A549 (cell line): ENCODE results near the gene SPOCK2. TPM values are rescaled to one million over a fixed set of nuclear protein-coding genes. Genes with fewer than 3 reads are reported as not detected.

Experiments
- ATAC-seq, 2 experiments: fragments of 200-7000 bp in 1 of 2; fragments of >200 bp in 1 of 2; cut with Nextera tagmentation in 1 of 2; cut with Tn5 transposase in 1 of 2; 3 replicates each; pipeline versions ENCODE4 v1.8.0 to v1.9.1; 2018 to 2020; ENCODE audit warnings: mild to moderate bottlenecking in 1 of 2, moderate library complexity in 1 of 2
- CTCF ChIA-PET: fragments of 300-600 bp; sonication (Branson Sonifier 250); formaldehyde crosslinking; extraction: SDS; loops from one replicate; lab custom pipeline; 2021; ENCODE audit warnings: antibody characterized with exemption, inconsistent platforms; lab: Yijun Ruan, JAX
- POLR2A ChIA-PET: fragments of 350-600 bp; formaldehyde crosslinking; extraction: SDS; loops from one replicate; lab custom pipeline; 2021; ENCODE audit warnings: antibody characterized with exemption, inconsistent platforms; lab: Yijun Ruan, JAX
- DNase-seq, 2 experiments: peaks; one replicate each; pipeline versions ENCODE4 v3.0.0 to v3.0.0-alpha.2; 2011 to 2016; ENCODE audit warnings: low read depth in 1 of 2, low spot score in 1 of 2
- FAIRE-seq: peaks from 2 replicates; lab custom pipeline; 2011; peaks lifted over from hg19 to GRCh38; lab: Jason Lieb, UNC
- H3K27ac ChIP-seq, 2 experiments: fragments of >200 bp; sonication (Bioruptor Twin); formaldehyde crosslinking; 3 replicates each; pipeline ENCODE4 v1.5.1; 2016 to 2017
- H3K4me1 ChIP-seq: fragments of >200 bp; sonication (Bioruptor Twin); formaldehyde crosslinking; 3 replicates; pipeline ENCODE4 v1.6.1; 2016
- H3K4me2 ChIP-seq: fragments of >200 bp; sonication (Bioruptor Twin); formaldehyde crosslinking; 3 replicates; pipeline ENCODE4 v1.6.1; 2016
- H3K4me3 ChIP-seq: fragments of >200 bp; sonication (Bioruptor Twin); formaldehyde crosslinking; 3 replicates; pipeline ENCODE4 v1.5.1; 2016
- H3K9me3 ChIP-seq: fragments of >200 bp; sonication (Bioruptor Twin); formaldehyde crosslinking; 3 replicates; pipeline ENCODE4 v1.6.1; 2016
- BCL3 ChIP-seq: fragments of >200 bp; sonication (Bioruptor Twin); formaldehyde crosslinking; IDR thresholded peaks from 3 replicates; pipeline ENCODE4 v1.6.1; 2016
- BHLHE40 ChIP-seq: IDR thresholded peaks from 2 replicates; pipeline ENCODE4 v1.6.1; 2012; ENCODE audit warnings: low read depth, low read length, inconsistent platforms
- CEBPB ChIP-seq, 2 experiments: fragments of >200 bp in 1 of 2; sonication (Bioruptor Twin) in 1 of 2; formaldehyde crosslinking in 1 of 2; IDR thresholded peaks; 2 replicates each; pipeline ENCODE4 v1.6.1; 2012 to 2016
- CTCF ChIP-seq: fragments of >200 bp; sonication (Bioruptor Twin); formaldehyde crosslinking; IDR thresholded peaks from 3 replicates; pipeline ENCODE4 v1.5.1; 2016
- EP300 ChIP-seq, 2 experiments: fragments of >200 bp; sonication (Bioruptor Twin); formaldehyde crosslinking; IDR thresholded peaks; 2 replicates in 1 of 2; 3 replicates in 1 of 2; pipeline ENCODE4 v1.6.1; 2016 to 2017
- FOSB ChIP-seq: fragments of 250-450 bp; sonication (Bioruptor Pico); IDR thresholded peaks from 2 replicates; pipeline ENCODE4 v1.5.0; 2020; ENCODE audit warnings: mild to moderate bottlenecking, moderate library complexity
- FOSL2 ChIP-seq, 2 experiments: fragments of 450-650 bp in 1 of 2; fragments of >200 bp in 1 of 2; sonication (Bioruptor Twin) in 1 of 2; formaldehyde crosslinking; IDR thresholded peaks; 2 replicates each; pipeline versions ENCODE4 v1.5.0 to v1.6.1; 2016 to 2020; ENCODE audit warnings: mild to moderate bottlenecking in 1 of 2, moderate library complexity in 1 of 2
- GATA3 ChIP-seq: IDR thresholded peaks from 2 replicates; pipeline ENCODE4 v1.6.1; 2012; ENCODE audit warnings: borderline replicate concordance
- HEYL ChIP-seq: fragments of 250-450 bp; sonication (Bioruptor Pico); IDR thresholded peaks from 2 replicates; pipeline ENCODE4 v1.8.0; 2021; ENCODE audit warnings: mild to moderate bottlenecking, moderate library complexity
- JUN ChIP-seq, 2 experiments: fragments of >200 bp; sonication (Bioruptor Twin); formaldehyde crosslinking; IDR thresholded peaks; 2 replicates in 1 of 2; 3 replicates in 1 of 2; pipeline ENCODE4 v1.6.1; 2016 to 2017
- NFE2L2 ChIP-seq: fragments of 150-350 bp; conservative IDR thresholded peaks from 2 replicates; pipeline ENCODE4 v1.6.1; 2014; ENCODE audit warnings: low read length
- POLR2A ChIP-seq: IDR thresholded peaks from 2 replicates; pipeline ENCODE4 v1.6.1; 2012; ENCODE audit warnings: mild to moderate bottlenecking, low read length
- RCOR1 ChIP-seq: fragments of 150-350 bp; IDR thresholded peaks from 2 replicates; pipeline ENCODE4 v1.6.1; 2014; ENCODE audit warnings: antibody characterized with exemption, low read length, low read depth
- RFX5 ChIP-seq: fragments of 450-650 bp; IDR thresholded peaks from 2 replicates; pipeline ENCODE4 v1.7.1; 2014; ENCODE audit warnings: antibody characterized with exemption, mild to moderate bottlenecking, moderate library complexity
- SMC3 ChIP-seq: fragments of >200 bp; sonication (Bioruptor Twin); formaldehyde crosslinking; IDR thresholded peaks from 3 replicates; pipeline ENCODE4 v1.6.1; 2018; ENCODE audit warnings: inconsistent platforms
- SREBF2 ChIP-seq: fragments of 450-650 bp; IDR thresholded peaks from 2 replicates; pipeline ENCODE4 v1.6.1; 2014; ENCODE audit warnings: mild to moderate bottlenecking, moderate library complexity
- TFCP2L1 ChIP-seq: fragments of 250-450 bp; sonication (Bioruptor Pico); IDR thresholded peaks from 2 replicates; pipeline ENCODE4 v1.5.0; 2021; ENCODE audit warnings: mild to moderate bottlenecking
- ZFP36 ChIP-seq: fragments of 450-650 bp; IDR thresholded peaks from 2 replicates; pipeline ENCODE4 v1.6.1; 2014; ENCODE audit warnings: borderline replicate concordance; ENCODE audit not compliant: partially characterized antibody
- WGBS: methylation state at CpG from one replicate; pipeline ENCODE4 v1.1.6; 2017; ENCODE audit errors: missing lambda C conversion rate; 5-methylcytosine and 5-hydroxymethylcytosine counted together
- polyA plus RNA-seq, 4 experiments: library from polyadenylated mRNA; depleted of rRNA in 3 of 4; stranded (reverse); fragments of >200 nt; fragmentation: RNase III in 1 of 4; extraction: RNeasy Plus Mini Kit Qiagen cat#74134 plus additional on column Dnase treatment in 1 of 4; gene quantifications; 2 replicates in 3 of 4; 3 replicates in 1 of 4; pipeline ENCODE4 v1.2.3, GENCODE V29; 2011 to 2017
- TF ChIP-seq, protein P1 (sequence below): fragments of 200-600 bp; sonication (generic); IDR thresholded peaks from 2 replicates; pipeline ENCODE4 v1.6.1; 2016; ENCODE audit warnings: antibody characterized with exemption, mild to moderate bottlenecking, moderate library complexity
- TF ChIP-seq, protein P2 (sequence below): fragments of 450-650 bp; IDR thresholded peaks from 2 replicates; pipeline ENCODE4 v1.6.1; 2014; ENCODE audit warnings: antibody characterized with exemption
- TF ChIP-seq, protein P3 (sequence below): IDR thresholded peaks from 2 replicates; pipeline ENCODE4 v1.6.1; 2012
- TF ChIP-seq, protein P4 (sequence below): fragments of 150-350 bp; IDR thresholded peaks from 2 replicates; pipeline ENCODE4 v1.6.1; 2014; ENCODE audit warnings: low read depth, mild to moderate bottlenecking, low read length
- TF ChIP-seq, protein P5 (sequence below): IDR thresholded peaks from 2 replicates; pipeline ENCODE4 v1.6.1; 2012; ENCODE audit warnings: low read depth, borderline replicate concordance

Gene SPOCK2
- polyA plus RNA-seq, 2 of the 4 experiments (the other 2 are of a cell fraction), result 0.52 to 0.67 TPM

GRCh38 chr10:72012796-72013195, 75.6 kb downstream of the SPOCK2 start:
- no peak for FAIRE-seq
- ChIA-PET POLR2A (no interaction called here), CTCF (interaction anchor here (0.6 to 2.2 kb wide), 6 partner anchors 35 to 1212 kb away, joined by 3 to 13 read pairs (median 5); no protein-coding TSS in a partner anchor)

DNA sequence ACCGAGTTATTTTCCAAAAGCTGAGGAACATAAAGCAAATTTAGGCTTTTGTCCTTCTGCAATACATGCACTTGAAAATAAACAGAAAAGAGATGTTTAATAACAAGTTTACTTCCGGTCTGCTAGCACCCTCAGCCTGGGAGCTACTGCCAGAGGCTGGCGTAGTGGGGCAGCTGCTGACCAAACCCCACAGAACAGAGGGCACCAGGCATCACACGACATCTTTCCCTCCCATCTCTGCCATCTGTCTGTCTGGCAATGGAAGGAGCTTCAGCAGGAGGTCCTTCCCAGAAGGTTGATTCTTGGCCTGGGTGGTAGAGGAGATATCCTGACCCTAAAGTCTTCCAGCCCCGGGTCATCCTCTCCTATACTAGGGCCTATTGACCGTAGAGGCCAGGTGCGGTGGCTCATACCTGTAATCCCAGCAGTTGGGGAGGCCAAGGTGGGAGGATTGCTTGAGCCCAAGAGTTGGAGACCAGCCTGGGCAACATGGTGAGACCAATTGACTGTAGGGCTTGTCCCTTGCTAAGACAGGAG, 76.3 kb downstream of the SPOCK2 start:
- no peak overlapping the region for H3K27ac ChIP-seq
- POLR2A ChIA-PET, result no interaction called here
- no peaks in the 10 kb centered on the region for H3K9me3 ChIP-seq
- FAIRE-seq (no peak), ATAC-seq (no peak), DNase-seq (no peak)
- no peak overlapping the region for H3K4me3 ChIP-seq
- no peak for TF ChIP-seq EP300 (IDR thresholded peaks at IDR 0.05)
- TF ChIP-seq RCOR1, result no peak
- TF ChIP-seq, protein P1, sequence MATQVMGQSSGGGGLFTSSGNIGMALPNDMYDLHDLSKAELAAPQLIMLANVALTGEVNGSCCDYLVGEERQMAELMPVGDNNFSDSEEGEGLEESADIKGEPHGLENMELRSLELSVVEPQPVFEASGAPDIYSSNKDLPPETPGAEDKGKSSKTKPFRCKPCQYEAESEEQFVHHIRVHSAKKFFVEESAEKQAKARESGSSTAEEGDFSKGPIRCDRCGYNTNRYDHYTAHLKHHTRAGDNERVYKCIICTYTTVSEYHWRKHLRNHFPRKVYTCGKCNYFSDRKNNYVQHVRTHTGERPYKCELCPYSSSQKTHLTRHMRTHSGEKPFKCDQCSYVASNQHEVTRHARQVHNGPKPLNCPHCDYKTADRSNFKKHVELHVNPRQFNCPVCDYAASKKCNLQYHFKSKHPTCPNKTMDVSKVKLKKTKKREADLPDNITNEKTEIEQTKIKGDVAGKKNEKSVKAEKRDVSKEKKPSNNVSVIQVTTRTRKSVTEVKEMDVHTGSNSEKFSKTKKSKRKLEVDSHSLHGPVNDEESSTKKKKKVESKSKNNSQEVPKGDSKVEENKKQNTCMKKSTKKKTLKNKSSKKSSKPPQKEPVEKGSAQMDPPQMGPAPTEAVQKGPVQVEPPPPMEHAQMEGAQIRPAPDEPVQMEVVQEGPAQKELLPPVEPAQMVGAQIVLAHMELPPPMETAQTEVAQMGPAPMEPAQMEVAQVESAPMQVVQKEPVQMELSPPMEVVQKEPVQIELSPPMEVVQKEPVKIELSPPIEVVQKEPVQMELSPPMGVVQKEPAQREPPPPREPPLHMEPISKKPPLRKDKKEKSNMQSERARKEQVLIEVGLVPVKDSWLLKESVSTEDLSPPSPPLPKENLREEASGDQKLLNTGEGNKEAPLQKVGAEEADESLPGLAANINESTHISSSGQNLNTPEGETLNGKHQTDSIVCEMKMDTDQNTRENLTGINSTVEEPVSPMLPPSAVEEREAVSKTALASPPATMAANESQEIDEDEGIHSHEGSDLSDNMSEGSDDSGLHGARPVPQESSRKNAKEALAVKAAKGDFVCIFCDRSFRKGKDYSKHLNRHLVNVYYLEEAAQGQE, result no peak
- TF ChIP-seq JUN (IDR thresholded peaks at IDR 0.05), result no peak
- no peak for TF ChIP-seq TFCP2L1
- no peak for TF ChIP-seq RFX5
- TF ChIP-seq, protein P2, sequence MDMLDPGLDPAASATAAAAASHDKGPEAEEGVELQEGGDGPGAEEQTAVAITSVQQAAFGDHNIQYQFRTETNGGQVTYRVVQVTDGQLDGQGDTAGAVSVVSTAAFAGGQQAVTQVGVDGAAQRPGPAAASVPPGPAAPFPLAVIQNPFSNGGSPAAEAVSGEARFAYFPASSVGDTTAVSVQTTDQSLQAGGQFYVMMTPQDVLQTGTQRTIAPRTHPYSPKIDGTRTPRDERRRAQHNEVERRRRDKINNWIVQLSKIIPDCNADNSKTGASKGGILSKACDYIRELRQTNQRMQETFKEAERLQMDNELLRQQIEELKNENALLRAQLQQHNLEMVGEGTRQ, result no peak
- no peak for TF ChIP-seq CTCF
- no peak for TF ChIP-seq GATA3
- no peak for TF ChIP-seq SREBF2
- TF ChIP-seq, protein P3, sequence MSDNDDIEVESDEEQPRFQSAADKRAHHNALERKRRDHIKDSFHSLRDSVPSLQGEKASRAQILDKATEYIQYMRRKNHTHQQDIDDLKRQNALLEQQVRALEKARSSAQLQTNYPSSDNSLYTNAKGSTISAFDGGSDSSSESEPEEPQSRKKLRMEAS, result no peak
- TF ChIP-seq HEYL (CRISPR knock-in tag), result no peak
- TF ChIP-seq, protein P4, sequence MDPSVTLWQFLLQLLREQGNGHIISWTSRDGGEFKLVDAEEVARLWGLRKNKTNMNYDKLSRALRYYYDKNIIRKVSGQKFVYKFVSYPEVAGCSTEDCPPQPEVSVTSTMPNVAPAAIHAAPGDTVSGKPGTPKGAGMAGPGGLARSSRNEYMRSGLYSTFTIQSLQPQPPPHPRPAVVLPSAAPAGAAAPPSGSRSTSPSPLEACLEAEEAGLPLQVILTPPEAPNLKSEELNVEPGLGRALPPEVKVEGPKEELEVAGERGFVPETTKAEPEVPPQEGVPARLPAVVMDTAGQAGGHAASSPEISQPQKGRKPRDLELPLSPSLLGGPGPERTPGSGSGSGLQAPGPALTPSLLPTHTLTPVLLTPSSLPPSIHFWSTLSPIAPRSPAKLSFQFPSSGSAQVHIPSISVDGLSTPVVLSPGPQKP, result no peak
- TF ChIP-seq, all 56 proteins: peak for 0
- WGBS, result 90% methylated on average over 7 of the region's 7 CpGs
- Histone ChIP-seq H3K4me1 (peaks cover 9% of the 10 kb centered on the region; the same call in 1 of the 3 replicates), H3K4me2 (no peak overlapping the region)
- CTCF ChIA-PET, result interaction anchor here (0.9 to 2.2 kb wide), 8 partner anchors 12 to 116 kb away, joined by 3 to 13 read pairs (median 3); no protein-coding TSS in a partner anchor

More at GRCh38 chr10:72012796-72013195, 75.6 kb downstream of the SPOCK2 start:
- H3K4me1 ChIP-seq, result peaks cover 9% of the 10 kb centered on the region; the same call in 1 of the 3 replicates
- no peaks in the 10 kb centered on the region for H3K9me3 ChIP-seq
- H3K27ac ChIP-seq, result no peak overlapping the region
- no peak for DNase-seq
- no peak for ATAC-seq
- TF ChIP-seq FOSL2 (IDR thresholded peaks at IDR 0.05) (no peak), FOSL2 (CRISPR knock-in tag; IDR thresholded peaks at IDR 0.05) (no peak), NFE2L2 (no peak), BCL3 (no peak), BHLHE40 (no peak), FOSB (CRISPR knock-in tag) (no peak), ZFP36 (no peak), SMC3 (no peak), POLR2A (no peak), CEBPB (IDR thresholded peaks at IDR 0.05) (no peak), TFCP2L1 (no peak)
- TF ChIP-seq, protein P5, sequence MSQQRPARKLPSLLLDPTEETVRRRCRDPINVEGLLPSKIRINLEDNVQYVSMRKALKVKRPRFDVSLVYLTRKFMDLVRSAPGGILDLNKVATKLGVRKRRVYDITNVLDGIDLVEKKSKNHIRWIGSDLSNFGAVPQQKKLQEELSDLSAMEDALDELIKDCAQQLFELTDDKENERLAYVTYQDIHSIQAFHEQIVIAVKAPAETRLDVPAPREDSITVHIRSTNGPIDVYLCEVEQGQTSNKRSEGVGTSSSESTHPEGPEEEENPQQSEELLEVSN, result no peak
- TF ChIP-seq, protein P3, result no peak
- no peak overlapping the region for H3K4me3 ChIP-seq
- H3K4me2 ChIP-seq, result no peak overlapping the region
- WGBS, result 99% methylated on average over 7 of the region's 7 CpGs
